ENCODE measurements around the gene SUMO4. TPM values are rescaled to one million over a fixed set of nuclear protein-coding genes. Genes with fewer than 3 reads are reported as not detected.
A peak's percentile ranks its signal among the peaks of the same experiment; 100 is the strongest.
"Not testable (repeated sequence)": the region's sequence is repeated elsewhere in the genome, so short reads cannot be mapped to it uniquely, and the experiment has no call there.

Gene SUMO4
- total RNA-seq, 1 donor from 2014 or later = 10.9 TPM

DNA sequence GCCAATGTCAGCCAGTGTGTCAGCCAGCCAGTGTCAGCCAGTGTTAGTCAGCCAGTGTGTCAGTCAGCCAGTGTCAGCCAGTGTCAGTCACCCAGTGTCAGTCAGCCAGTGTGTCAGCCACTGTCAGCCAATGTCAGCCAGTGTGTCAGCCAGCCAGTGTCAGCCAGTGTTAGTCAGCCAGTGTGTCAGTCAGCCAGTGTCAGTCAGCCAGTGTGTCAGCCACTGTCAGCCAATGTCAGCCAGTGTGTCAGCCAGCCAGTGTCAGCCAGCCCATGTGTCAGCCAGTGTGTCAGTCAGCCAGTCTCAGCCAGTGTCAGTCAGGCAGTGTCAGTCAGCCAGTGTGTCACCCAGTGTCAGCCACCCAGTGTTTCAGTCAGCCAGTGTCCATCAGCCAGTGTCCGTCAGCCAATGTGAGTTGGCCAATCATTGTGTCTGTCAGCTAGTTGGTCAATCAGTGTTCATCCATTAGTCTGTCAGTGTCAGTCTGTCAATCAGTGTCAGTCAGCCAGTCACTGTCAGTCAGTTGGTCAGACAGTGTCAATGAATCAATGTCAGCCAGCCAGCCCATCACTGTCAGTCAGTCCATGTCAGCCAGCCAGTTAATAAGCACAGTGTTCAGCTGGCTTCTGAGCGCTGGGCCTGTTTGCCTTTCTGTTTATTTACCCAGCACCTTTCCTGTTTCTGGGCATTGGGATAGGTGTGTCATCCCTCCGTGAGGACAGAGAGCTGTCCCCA, 44.5 kb downstream of the SUMO4 start:
- H3K36me3 Mint-ChIP-seq (ENCODE audit: low read depth) = peaks cover 15% of the 10 kb centered on the region
- intact Hi-C loops (cut with micrococcal nuclease); H3K27me3 Mint-ChIP-seq; H3K9me3 Mint-ChIP-seq; H3K4me3 Mint-ChIP-seq; H3K4me1 Mint-ChIP-seq: not testable (repeated sequence)
- peak; percentile 58 for DNase-seq
- H3K27ac Mint-ChIP-seq = peak overlapping the region; percentile 24

DNA sequence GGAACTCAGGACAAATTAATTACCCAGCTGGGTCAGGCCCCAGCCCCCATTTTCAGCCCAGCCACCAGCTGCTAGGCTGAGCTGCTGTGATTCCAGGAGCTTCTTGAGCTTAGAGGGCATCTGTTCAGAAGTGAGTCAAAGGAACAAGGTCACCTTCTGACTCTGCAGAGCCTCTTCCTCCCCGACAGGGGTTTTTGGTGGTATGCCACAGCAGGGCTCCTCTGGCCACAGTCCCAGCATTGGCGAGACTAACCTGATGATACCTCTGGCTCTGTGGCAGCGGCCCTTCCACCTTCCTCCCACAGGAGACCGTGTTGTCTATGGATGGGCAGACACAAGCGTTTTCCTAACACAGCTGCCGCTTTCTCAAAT, 45.0 kb downstream of the SUMO4 start:
- Mint-ChIP-seq H3K27ac (no peak overlapping the region), H3K9me3 (no peaks in the 10 kb centered on the region), H3K27me3 (no peaks in the 10 kb centered on the region), H3K4me1 (peaks cover 3% of the 10 kb centered on the region), H3K36me3 (ENCODE audit: low read depth) (peaks cover 19% of the 10 kb centered on the region), H3K4me3 (no peak overlapping the region)
- peak; percentile 63 for DNase-seq
- intact Hi-C loops (cut with micrococcal nuclease) = no loop called here

DNA sequence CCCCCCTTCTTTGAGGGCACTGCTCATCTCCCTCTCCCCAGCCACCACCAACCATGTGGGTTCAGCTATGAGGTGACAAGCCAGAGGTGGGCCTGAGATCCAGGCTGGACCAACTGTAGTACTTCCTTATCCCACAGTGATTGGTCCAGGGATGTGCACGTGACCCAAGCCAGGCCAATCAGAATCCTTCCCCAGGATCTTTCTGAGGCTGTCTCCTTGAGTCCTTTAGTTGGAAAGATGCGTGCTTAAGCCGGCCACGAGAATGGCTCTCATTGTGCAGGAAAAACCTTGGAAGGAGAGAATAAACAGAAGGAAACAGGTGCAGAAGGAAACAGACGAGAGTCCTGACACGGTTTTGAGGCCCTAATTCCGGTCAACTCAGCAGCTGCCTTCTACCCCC, 45.5 kb downstream of the SUMO4 start:
- Mint-ChIP-seq H3K36me3 (ENCODE audit: low read depth) (peaks cover 21% of the 10 kb centered on the region), H3K27me3 (no peaks in the 10 kb centered on the region), H3K4me1 (peaks cover 3% of the 10 kb centered on the region), H3K9me3 (no peaks in the 10 kb centered on the region), H3K27ac (no peak overlapping the region), H3K4me3 (no peak overlapping the region)
- intact Hi-C loops (cut with micrococcal nuclease) = no loop called here
- peak; percentile 57 for DNase-seq

DNA sequence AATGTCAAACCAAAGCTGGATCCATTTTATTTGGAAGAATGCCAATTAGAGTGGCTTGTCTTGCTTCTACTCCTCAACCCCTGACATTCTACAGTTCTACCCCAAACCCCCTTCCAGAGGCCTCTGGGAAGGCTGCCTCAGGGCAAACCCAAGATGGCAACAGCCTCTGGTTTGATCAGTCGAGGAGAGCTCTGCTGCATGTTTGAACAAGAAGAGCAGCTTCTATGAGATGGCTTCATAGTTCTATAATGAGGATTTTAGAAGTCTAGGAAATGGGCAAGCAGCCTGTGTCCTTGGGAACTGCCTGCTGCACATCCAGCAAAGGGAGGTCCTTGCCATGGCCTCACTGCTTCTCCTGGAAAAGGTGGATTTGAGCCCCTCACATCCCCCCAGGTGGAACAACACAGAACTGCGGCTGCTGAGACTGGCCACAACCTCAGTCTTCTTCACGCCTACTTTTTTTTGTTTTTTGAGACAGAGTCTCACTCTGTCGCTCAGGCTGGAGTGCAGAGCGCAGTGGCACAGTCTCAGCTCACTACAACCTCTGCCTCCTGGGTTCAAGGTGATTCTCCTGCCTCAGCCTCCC, 46.8 kb downstream of the SUMO4 start:
- DNase-seq = no peak
- H3K9me3 Mint-ChIP-seq = no peaks in the 10 kb centered on the region
- no peaks in the 10 kb centered on the region for H3K27me3 Mint-ChIP-seq
- H3K36me3 Mint-ChIP-seq (ENCODE audit: low read depth) = peaks cover 26% of the 10 kb centered on the region
- peaks cover 3% of the 10 kb centered on the region for H3K4me1 Mint-ChIP-seq
- no peak overlapping the region for H3K27ac Mint-ChIP-seq
- no peak overlapping the region for H3K4me3 Mint-ChIP-seq
- intact Hi-C loops (cut with micrococcal nuclease) = no loop called here

- H3K27me3 Mint-ChIP-seq = no peaks in the 10 kb centered on the region
- H3K9me3 Mint-ChIP-seq = no peaks in the 10 kb centered on the region
- H3K36me3 Mint-ChIP-seq (ENCODE audit: low read depth) = peaks cover 32% of the 10 kb centered on the region
- intact Hi-C loops (cut with micrococcal nuclease) = no loop called here
- H3K4me1 Mint-ChIP-seq = peaks cover 3% of the 10 kb centered on the region
- H3K4me3 Mint-ChIP-seq = no peak overlapping the region
- DNase-seq = no peak
- H3K27ac Mint-ChIP-seq = no peak overlapping the region
Measured at GRCh38 chr6:149448821-149449453, 48.9 kb downstream of the SUMO4 start.

DNA sequence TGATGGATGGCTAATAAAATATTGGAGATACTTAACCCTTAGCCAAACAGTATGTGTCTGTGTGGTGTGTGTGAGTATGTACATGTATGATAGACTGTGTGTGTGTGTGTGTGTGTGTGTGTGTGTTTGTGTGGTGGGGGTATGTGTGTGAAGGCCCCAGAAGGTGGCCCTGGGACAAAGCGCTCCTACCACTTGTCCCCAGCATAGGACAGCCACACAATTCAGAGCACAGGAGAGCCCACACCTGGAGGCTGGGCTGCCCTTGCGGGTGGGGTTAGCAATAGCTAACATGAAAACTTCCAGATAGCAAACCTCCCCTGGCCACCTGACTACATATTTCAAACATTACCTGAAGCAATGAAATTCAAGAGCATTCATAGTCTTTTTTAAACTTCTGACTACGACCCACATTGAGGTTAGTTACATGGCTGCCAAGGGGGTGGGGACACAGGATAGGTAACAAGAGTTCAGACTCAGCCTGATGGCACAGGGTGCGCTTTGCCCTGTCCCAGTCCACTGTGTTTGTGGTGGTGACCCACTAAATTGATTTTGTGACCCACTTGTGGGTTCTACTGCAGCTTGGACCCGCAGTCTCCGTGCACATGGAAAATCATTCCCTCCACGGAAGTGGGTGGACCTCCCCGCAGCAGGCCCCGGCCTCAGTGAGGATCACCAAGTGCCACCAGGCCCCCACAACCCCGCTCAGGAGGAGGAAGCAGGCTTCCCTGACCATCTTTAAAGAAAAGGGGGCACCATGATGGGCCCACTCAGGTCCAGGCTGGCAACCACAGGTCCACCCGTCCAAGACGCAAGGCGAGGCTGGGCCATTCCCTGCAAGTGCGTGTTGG, 50.0 kb downstream of the SUMO4 start:
- Mint-ChIP-seq H3K27me3 (no peaks in the 10 kb centered on the region), H3K27ac (no peak overlapping the region), H3K4me3 (no peak overlapping the region), H3K4me1 (peaks cover 6% of the 10 kb centered on the region), H3K9me3 (no peaks in the 10 kb centered on the region), H3K36me3 (ENCODE audit: low read depth) (peaks cover 30% of the 10 kb centered on the region)
- intact Hi-C loops (cut with micrococcal nuclease) = no loop called here
- DNase-seq = no peak

Other genes starting within 250 kb of the SUMO4 start
- gene TAB2, start 82.5 kb upstream of the SUMO4 start, total RNA-seq = 135 and 136 TPM in 2 replicates
- gene ZC3H12D, start 84.8 kb downstream of the SUMO4 start, total RNA-seq = 79.6 and 79.8 TPM in 2 replicates
- 24.2 and 28.4 TPM in 2 replicates for gene PPIL4, start 145.8 kb downstream of the SUMO4 start, total RNA-seq
- 18.0 and 19.9 TPM in 2 replicates for gene GINM1, start 166.1 kb downstream of the SUMO4 start, total RNA-seq
- gene KATNA1, start 248.5 kb downstream of the SUMO4 start, total RNA-seq = 18.9 and 23.0 TPM in 2 replicates